Medulla oblongata (tissue), 1 donor: ENCODE measurements around the gene TCTA.

Source experiments
- DNase-seq: peaks from one replicate; pipeline ENCODE4 v3.0.0-alpha.2; 2015; ENCODE audit errors: extremely low spot score

The TCTA gene

GRCh38 chr3:49410846-49411534, 1.2 kb upstream of the TCTA start:
- DNase-seq = peak; percentile 10

- DNase-seq = peak; percentile 59
Observed at GRCh38 chr3:49411535-49411967, 672 bp upstream of the TCTA start.

- peak; percentile 11 for DNase-seq
Observed at GRCh38 chr3:49412632-49413337, 562 bp downstream of the TCTA start.

- DNase-seq = no peak
Observed at GRCh38 chr3:49413338-49413734, 1.1 kb downstream of the TCTA start.

- no peak for DNase-seq
Observed at GRCh38 chr3:49414753-49415152, 2.5 kb downstream of the TCTA start.

GRCh38 chr3:49415931-49416601, 3.8 kb downstream of the TCTA start:
- peak; percentile 32 for DNase-seq

- no peak for DNase-seq
Observed at GRCh38 chr3:49416867-49417266, 4.6 kb downstream of the TCTA start.

GRCh38 chr3:49417516-49418120, 5.4 kb downstream of the TCTA start:
- no peak for DNase-seq

- DNase-seq = no peak
Observed at GRCh38 chr3:49421890-49422378, 9.7 kb downstream of the TCTA start.

GRCh38 chr3:49422379-49423248, 10.4 kb downstream of the TCTA start, which contains the start of gene AMT:
Gene AMT, minus strand, starts transcription at chr3:49422473. Its CDS starts 23 bp downstream, at chr3:49422450.
- DNase-seq = peak; percentile 31

GRCh38 chr3:49424816-49425215, 12.6 kb downstream of the TCTA start:
- DNase-seq = no peak

- no peak for DNase-seq
Observed at GRCh38 chr3:49427586-49427985, 15.4 kb downstream of the TCTA start.

GRCh38 chr3:49428752-49429080, 16.5 kb downstream of the TCTA start:
- DNase-seq = peak; percentile 14

GRCh38 chr3:49434731-49435130, 22.5 kb downstream of the TCTA start:
- no peak for DNase-seq

GRCh38 chr3:49445391-49445790, 33.2 kb downstream of the TCTA start:
- no peak for DNase-seq

GRCh38 chr3:49453621-49454020, 41.4 kb downstream of the TCTA start:
- DNase-seq = no peak

- DNase-seq = no peak
Observed at GRCh38 chr3:49454458-49454857, 42.2 kb downstream of the TCTA start.

GRCh38 chr3:49454898-49455681, 42.9 kb downstream of the TCTA start:
- DNase-seq = no peak

GRCh38 chr3:49456466-49456865, 44.2 kb downstream of the TCTA start:
- no peak for DNase-seq

GRCh38 chr3:49460188-49460890, 48.1 kb downstream of the TCTA start:
- DNase-seq = no peak
